GM18526 (cell line): ENCODE results near the gene ZDHHC3.

Experiments
- POLR2A ChIP-seq: IDR thresholded peaks from 3 replicates; pipeline ENCODE4 v1.6.1; 2011; ENCODE audit not compliant: insufficient read length; ENCODE audit errors: extremely low read depth

Gene ZDHHC3

DNA sequence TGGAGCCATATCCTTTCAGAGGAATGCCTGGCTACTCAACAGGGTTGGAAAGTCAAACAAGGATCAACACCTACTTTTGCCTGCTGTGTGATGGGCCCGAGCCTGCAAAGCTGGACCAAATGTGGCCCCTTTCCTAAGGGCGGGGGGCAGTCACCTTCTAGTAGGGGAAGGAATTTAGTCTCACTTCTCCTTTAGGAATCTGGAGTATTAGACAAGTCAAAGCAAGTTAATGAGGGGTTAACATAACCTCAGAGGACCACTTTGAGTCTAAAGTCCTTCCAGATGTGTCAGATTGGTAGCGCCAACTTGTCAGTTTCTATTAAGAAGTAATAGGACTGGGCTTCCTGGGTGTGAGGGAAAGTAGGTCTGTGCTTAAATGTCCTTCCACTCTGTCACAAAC lies 6.8 kb upstream of the ZDHHC3 start:
- TF ChIP-seq POLR2A: no peak

DNA sequence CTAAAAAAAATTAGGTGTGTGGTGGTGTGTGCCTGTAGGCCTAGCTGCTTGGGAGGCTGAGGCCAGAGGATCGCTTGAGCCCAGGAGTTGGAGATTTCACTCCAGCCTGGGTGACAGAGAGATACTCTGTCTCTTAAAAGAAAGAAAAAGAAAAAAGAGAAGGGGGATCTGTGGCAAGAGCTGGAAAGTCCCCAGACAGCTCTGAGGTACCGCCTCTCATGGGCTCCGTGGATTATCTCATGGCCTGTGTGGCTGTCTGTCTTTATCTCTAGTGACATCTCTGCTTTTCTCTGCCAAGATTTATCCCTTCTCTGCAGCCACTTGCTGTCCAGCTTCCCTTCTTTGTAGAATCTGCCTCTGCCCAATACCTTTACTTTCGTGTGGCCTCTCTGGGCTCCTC lies 5.8 kb upstream of the ZDHHC3 start:
- no peak for TF ChIP-seq POLR2A

DNA sequence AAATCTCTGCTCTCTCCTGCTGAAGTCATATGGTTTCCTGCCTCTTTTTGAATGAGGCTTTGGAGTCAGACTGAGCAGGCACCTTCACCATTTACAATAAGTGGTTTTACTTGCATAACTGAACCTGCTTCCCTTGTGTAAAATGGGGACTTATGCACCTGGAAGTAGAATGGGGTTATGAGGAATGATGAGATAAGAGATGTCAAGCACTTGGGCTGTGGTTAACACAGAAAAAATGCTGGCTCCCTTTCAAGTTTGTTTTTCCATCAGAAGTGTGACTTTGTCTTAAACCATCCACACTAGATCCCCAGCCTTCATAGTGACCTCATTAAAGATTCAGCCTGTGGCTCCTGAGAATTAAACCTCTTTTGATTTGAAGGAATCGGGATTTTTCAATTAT lies 5.2 kb upstream of the ZDHHC3 start:
- TF ChIP-seq POLR2A: no peak

DNA sequence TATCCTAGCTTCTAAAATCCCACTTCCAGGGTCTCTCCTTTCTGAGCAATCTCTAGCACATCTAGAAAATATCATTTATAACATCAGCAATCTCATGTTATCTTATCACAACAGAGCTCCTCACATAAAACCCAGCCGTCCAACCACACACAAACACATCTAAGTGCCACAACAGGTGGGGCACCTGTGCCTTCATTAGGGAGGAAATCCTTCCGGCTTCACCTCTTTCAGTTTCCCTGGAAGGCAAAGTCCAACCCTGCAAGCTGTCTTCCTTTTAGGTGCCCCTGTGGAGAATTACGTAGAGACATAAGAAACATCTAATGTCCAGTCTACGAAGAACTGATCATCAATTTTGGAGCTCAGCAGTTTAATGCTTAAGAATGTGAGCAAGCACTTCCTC lies 1.6 kb downstream of the ZDHHC3 start:
- TF ChIP-seq POLR2A: no peak

- TF ChIP-seq POLR2A: no peak
These were observed 5.0 kb downstream of the ZDHHC3 start for GRCh38 chr3:44970926-44971490.

DNA sequence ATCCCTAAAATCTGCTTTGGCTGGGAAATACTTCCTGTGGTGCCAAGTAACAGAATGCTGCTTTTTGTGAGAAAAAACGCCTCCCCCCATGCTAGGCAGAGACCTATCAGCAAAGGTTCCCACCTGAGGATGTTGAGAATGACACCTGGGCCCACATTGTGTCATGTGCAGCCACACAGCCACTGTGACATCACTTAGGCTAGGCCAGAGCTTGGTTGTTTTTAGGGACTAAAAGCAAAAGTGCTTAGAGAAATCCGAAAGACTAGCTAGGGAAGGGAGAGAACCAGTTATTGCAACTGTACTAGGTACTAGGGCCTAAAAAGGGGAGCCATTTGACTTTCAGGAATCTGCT lies 6.2 kb downstream of the ZDHHC3 start:
- TF ChIP-seq POLR2A: no peak

DNA sequence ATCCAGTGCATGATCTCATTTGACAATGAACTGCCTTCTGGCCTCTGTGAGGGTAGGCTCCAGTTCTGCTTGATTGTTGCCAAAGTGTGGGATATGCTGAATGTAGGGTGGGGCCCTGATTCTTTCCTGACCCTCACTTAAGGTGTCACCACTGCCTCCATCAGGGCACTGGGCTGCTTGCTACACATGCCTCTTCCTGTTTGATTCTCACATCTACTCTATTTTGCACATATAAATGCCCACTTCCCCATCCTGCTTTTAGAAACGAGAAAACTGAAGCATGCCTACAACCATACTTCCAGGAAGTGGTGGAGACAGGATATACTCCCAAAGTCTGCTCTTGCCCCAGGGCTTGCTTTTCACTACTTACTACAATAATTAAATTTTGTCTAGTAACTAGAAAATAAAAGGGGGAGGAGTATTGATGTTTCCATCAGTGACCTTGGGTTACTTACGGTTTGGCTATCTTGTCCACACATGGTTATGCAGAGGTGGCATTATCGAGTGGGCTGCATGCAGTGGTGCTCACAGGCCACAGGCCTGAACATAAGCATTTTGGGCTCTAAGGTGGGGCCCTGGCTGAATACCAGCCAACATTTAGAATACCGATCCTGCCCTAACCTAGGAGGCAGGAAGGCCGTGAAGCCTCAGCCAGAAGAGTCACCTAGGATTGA lies 6.7 kb downstream of the ZDHHC3 start:
- TF ChIP-seq POLR2A: no peak

- no peak for TF ChIP-seq POLR2A
These were observed 7.5 kb downstream of the ZDHHC3 start for GRCh38 chr3:44968447-44968858.

DNA sequence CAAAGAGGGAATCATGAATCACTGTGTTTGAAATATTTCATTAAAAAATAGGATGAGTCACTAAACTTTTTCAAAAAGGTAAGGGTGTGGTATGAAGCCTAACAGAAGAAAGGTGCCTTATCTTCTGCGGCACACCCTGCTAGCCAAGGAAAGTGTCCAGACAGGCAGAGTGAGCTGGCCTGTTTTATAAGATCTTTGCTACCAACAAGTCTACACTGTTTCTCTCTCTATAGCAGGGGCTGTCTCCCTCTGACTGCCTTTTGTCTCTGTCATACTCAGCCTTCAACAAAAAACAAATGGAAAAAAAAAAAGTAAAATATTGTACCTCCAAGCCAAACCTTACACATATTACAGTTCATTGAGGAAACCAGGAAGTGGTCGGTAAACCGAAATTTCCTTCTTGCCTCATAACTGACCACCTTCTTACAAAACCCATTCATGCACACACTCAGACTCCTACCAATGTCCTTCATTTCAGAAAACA lies 9.1 kb downstream of the ZDHHC3 start:
- no peak for TF ChIP-seq POLR2A

DNA sequence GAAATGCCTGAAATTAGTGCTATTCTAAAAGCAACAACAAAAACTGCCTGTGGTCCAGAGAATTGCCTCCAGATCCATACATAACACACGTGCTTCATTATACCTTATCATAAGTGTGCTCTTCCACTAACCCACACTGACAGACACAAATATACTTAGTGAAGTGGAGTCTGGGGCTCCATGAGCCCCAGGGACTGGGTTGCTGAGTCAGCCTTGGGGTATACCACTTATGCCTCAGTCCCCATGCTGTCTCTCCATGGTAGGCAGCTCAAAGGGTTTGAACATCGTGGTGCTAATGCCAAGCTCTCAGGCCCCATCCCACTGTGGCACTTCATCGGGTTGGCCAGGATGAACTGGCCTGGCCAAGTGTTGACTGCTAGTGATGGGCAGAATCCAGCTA lies 10.8 kb downstream of the ZDHHC3 start:
- no peak for TF ChIP-seq POLR2A

GRCh38 chr3:44963571-44964325 lies 12.2 kb downstream of the ZDHHC3 start:
- TF ChIP-seq POLR2A: no peak

DNA sequence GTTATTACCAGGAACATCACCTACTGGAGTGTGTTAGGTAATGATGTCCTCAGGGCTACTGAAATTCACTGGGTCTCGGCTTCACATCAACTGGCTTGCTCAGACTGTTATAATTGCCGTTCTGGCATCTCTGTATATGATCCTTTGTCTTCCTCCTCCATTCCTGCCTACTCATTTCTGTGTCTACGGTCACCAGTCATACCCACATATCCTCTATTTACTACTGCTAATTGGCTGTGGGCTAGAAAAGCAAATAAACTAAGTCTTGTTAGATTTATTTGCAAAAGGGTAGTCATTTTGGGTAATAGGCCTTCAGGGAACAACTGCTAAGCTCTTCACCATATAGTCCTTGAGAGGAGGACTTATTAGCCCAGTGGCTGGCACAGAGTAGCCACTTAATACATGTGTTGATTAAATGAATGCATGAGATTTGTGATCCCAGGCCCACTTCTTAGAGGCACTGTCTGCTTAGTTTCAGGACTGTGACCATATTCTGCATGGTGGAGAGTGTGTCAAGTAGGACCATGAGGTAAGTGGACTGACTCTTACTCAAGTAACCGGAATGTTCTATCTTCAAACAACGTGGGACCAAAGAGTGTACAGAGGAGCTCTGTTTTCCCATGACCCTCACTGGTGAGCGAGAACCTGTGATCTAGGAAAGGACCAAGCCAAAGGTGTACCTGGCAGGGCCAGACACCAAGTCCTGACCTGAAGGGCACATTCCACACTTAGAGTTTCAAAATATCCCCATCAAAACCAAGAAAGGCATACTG lies 13.2 kb downstream of the ZDHHC3 start:
- no peak for TF ChIP-seq POLR2A

- no peak for TF ChIP-seq POLR2A
These were observed 14.1 kb downstream of the ZDHHC3 start for GRCh38 chr3:44961888-44962287.

- TF ChIP-seq POLR2A: no peak
These were observed 15.5 kb downstream of the ZDHHC3 start for GRCh38 chr3:44960387-44961026.

DNA sequence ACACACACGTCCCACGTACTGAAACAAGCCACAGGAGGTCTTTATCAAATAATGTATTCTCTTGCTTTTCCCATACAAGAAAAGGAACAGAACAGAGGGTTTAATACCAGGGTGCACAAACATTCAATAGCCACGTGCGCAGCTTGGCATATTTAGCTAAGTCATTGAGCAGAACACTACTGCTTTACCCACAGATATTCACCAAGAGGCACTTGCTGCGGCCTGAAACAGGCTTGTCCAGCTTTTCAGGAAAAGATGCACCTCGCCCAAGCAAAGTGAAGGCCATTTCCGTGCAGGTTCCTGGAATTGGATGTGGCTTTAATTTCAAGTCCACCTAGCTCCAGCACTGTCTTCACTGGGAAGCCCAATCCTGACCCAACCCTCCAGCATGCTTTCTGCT lies 17.6 kb downstream of the ZDHHC3 start:
- TF ChIP-seq POLR2A: no peak
